ENCODE results near the gene ZFP92.

ZFP92 gene
- total RNA-seq = 0.90 to 9.6 (median 4.5) reads per million in 9 experiments

- Mint-ChIP-seq H3K4me1 (ENCODE audit: low read depth in 2 of 2) (peaks cover 7 to 13% of the 10 kb centered on the region in 2 donors), H3K4me3 (peak within 1 kb of the TSS; percentile 63 to 78), H3K36me3 (ENCODE audit: insufficient read depth) (no peaks in the 10 kb centered on the region), H3K27me3 (no peaks in the 10 kb centered on the region), H3K9me3 (no peaks in the 10 kb centered on the region), H3K27ac (peak within 1 kb of the TSS; percentile 83 to 85)
- peak; percentile 84 for ATAC-seq (replicated peaks)
- DNase-seq = peak in 2 of 3 experiments; percentile 18 to 29
These were observed at the start of gene ZFP92 for GRCh38 chrX:153411255-153411987. Gene ZFP92 (plus strand): TSS chrX:153411472. CDS start chrX:153418323, 6,851 bp downstream.

DNA sequence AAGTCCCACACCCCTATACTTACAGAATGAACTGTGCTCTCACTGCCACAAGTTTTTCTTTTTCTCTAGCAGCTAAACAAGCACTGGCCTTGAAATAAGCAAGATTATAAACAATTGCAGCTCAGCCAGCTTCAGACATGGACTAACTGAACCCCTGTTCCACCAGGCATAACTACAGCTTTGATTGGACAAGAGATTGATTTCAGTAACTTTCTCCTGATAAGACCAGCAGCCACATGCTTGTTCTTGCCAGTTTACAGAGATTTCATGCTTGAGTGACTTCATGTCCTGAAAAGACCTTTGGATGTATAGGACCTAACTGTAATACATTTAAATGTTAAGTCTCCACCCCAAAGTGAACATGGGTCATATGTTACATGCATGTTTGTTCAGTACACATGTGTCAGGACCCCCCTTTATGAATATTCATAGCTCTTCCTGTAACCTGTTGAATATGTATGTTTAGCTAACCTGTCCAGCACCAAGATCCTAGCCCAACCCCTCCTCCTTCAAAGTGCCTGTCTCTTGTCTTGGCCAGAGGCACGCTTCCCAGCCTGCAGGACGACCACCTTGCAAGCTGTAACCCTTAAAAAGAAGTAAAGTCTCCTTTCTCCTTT, 49.4 kb upstream of the ZFP92 start:
- H3K4me1 Mint-ChIP-seq (ENCODE audit: low read depth in 2 of 2) = no peaks in the 10 kb centered on the region
- ATAC-seq (replicated peaks) (no peak), DNase-seq (no peak)
- no peaks in the 10 kb centered on the region for H3K27me3 Mint-ChIP-seq
- H3K27ac Mint-ChIP-seq = peak overlapping the region in 1 of 2 donors; percentile 33
- H3K9me3 Mint-ChIP-seq = no peaks in the 10 kb centered on the region
- H3K4me3 Mint-ChIP-seq = no peak overlapping the region
- no peaks in the 10 kb centered on the region for H3K36me3 Mint-ChIP-seq (ENCODE audit: insufficient read depth)

- H3K27me3 Mint-ChIP-seq = peaks cover 10 to 11% of the 10 kb centered on the region in 2 donors
- no peak overlapping the region for H3K27ac Mint-ChIP-seq
- no peak for ATAC-seq (replicated peaks)
- H3K36me3 Mint-ChIP-seq (ENCODE audit: insufficient read depth) = peaks cover 2% of the 10 kb centered on the region
- H3K9me3 Mint-ChIP-seq = no peaks in the 10 kb centered on the region
- DNase-seq = no peak
- no peak overlapping the region for H3K4me3 Mint-ChIP-seq
- H3K4me1 Mint-ChIP-seq (ENCODE audit: low read depth in 2 of 2) = no peaks in the 10 kb centered on the region
These were observed 45.6 kb upstream of the ZFP92 start for GRCh38 chrX:153365670-153366069.

DNA sequence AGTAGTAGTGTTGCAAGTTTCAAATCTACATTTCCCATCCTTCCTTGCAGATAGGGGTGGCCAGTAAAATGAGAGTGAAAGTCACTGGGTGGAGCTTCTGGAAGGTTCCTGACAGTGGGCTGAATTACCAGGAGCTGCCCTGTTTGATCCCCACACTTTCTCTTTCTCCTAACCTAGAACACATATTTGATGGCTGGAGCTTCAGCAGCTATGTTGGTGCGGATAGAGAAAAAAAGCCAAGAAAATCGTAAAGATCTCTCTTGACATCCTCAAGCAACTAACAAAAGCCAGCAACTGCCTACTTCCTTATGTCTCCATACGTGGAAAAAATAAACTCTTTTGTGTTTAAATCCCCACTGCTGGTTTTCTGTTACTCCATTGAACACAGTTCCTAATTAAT, 45.2 kb upstream of the ZFP92 start:
- ATAC-seq (replicated peaks) (no peak), DNase-seq (no peak)
- no peak overlapping the region for H3K4me3 Mint-ChIP-seq
- H3K27ac Mint-ChIP-seq = no peak overlapping the region
- H3K4me1 Mint-ChIP-seq (ENCODE audit: low read depth in 2 of 2) = no peaks in the 10 kb centered on the region
- no peaks in the 10 kb centered on the region for H3K9me3 Mint-ChIP-seq
- H3K36me3 Mint-ChIP-seq (ENCODE audit: insufficient read depth) = peaks cover 3% of the 10 kb centered on the region
- H3K27me3 Mint-ChIP-seq = peaks cover 11 to 13% of the 10 kb centered on the region in 2 donors

DNA sequence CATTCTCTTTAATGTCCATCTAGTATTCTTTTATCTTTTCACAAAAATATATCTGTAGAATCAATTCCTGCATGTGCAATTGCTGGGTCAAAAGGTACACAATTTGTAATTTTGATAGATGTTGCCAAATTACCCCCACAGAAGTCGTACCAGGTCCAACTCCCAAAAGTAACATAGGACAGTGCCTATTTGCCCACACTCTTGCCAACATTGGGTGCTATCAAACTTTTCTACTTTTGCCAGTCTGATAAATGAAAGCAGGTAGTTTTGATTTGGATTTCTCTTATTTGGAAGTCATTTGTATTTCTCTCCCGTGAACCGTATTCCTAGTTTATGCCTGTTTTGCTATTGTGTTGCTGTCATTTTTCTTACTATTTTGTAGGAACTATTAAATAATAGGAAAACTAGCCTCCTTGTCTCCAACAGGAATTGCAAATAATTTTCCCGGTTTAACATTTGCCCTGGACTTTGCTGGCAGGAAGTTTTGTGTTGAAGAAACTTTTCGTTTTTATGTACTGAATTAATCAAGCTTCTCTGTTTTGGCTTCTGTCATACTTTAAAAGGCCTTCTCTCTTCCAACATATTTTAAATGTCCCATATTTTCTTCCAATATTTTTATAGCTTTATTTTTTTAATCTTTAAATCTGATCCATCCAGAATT, 44.3 kb upstream of the ZFP92 start:
- H3K4me1 Mint-ChIP-seq (ENCODE audit: low read depth in 2 of 2) = no peaks in the 10 kb centered on the region
- ATAC-seq (replicated peaks) (no peak), DNase-seq (no peak)
- no peak overlapping the region for H3K4me3 Mint-ChIP-seq
- no peak overlapping the region for H3K27ac Mint-ChIP-seq
- peaks cover 11 to 13% of the 10 kb centered on the region in 2 donors for H3K27me3 Mint-ChIP-seq
- H3K36me3 Mint-ChIP-seq (ENCODE audit: insufficient read depth) = peaks cover 3% of the 10 kb centered on the region
- no peaks in the 10 kb centered on the region for H3K9me3 Mint-ChIP-seq

- Mint-ChIP-seq H3K36me3 (ENCODE audit: insufficient read depth) (peaks cover 3% of the 10 kb centered on the region), H3K27ac (no peak overlapping the region), H3K4me1 (ENCODE audit: low read depth in 2 of 2) (no peaks in the 10 kb centered on the region), H3K9me3 (no peaks in the 10 kb centered on the region), H3K27me3 (peaks cover 11 to 13% of the 10 kb centered on the region in 2 donors), H3K4me3 (no peak overlapping the region)
- ATAC-seq (replicated peaks) (no peak), DNase-seq (no peak)
These were observed 40.8 kb upstream of the ZFP92 start for GRCh38 chrX:153370293-153371055.

GRCh38 chrX:153371256-153371655, 40.0 kb upstream of the ZFP92 start:
- Mint-ChIP-seq H3K9me3 (no peaks in the 10 kb centered on the region), H3K27ac (no peak overlapping the region), H3K4me1 (ENCODE audit: low read depth in 2 of 2) (no peaks in the 10 kb centered on the region), H3K36me3 (ENCODE audit: insufficient read depth) (peaks cover 3% of the 10 kb centered on the region), H3K4me3 (no peak overlapping the region), H3K27me3 (peaks cover 11 to 13% of the 10 kb centered on the region in 2 donors)
- DNase-seq (no peak), ATAC-seq (replicated peaks) (no peak)

GRCh38 chrX:153372949-153373348, 38.3 kb upstream of the ZFP92 start:
- H3K4me3 Mint-ChIP-seq = no peak overlapping the region
- H3K9me3 Mint-ChIP-seq = no peaks in the 10 kb centered on the region
- peaks cover 11 to 13% of the 10 kb centered on the region in 2 donors for H3K27me3 Mint-ChIP-seq
- peaks cover 3% of the 10 kb centered on the region for H3K36me3 Mint-ChIP-seq (ENCODE audit: insufficient read depth)
- ATAC-seq (replicated peaks) (no peak), DNase-seq (no peak)
- no peak overlapping the region for H3K27ac Mint-ChIP-seq
- no peaks in the 10 kb centered on the region for H3K4me1 Mint-ChIP-seq (ENCODE audit: low read depth in 2 of 2)

- Mint-ChIP-seq H3K4me3 (no peak overlapping the region), H3K4me1 (ENCODE audit: low read depth in 2 of 2) (no peaks in the 10 kb centered on the region), H3K27me3 (peaks cover 10% of the 10 kb centered on the region in 2 donors), H3K9me3 (no peaks in the 10 kb centered on the region), H3K27ac (no peak overlapping the region), H3K36me3 (ENCODE audit: insufficient read depth) (peaks cover 3% of the 10 kb centered on the region)
- ATAC-seq (replicated peaks) (no peak), DNase-seq (no peak)
These were observed 36.8 kb upstream of the ZFP92 start for GRCh38 chrX:153374426-153374825.

DNA sequence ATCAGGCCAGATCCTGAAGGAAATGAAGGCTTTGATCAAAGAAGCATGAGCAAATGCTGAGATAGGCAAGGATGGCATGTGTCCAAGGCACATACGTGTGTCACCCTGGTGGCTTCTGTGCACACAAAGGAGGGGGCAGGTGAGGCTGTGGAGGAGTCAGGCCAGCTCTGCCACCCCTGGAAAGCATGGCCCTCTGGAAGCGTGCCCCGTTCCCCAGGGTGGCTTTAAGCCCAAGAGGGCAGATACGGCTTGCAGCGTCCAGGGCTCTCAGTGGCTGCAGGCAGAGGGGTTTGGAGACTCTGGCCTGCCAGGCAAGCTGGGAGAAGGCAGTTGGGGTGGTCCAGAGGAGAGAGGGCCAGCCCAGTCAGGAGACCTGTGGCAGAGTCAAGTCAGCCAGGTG, 35.7 kb upstream of the ZFP92 start:
- H3K4me1 Mint-ChIP-seq (ENCODE audit: low read depth in 2 of 2) = no peaks in the 10 kb centered on the region
- H3K36me3 Mint-ChIP-seq (ENCODE audit: insufficient read depth) = peaks cover 2% of the 10 kb centered on the region
- H3K27ac Mint-ChIP-seq = no peak overlapping the region
- H3K9me3 Mint-ChIP-seq = no peaks in the 10 kb centered on the region
- ATAC-seq (replicated peaks) = no peak
- H3K4me3 Mint-ChIP-seq = no peak overlapping the region
- no peak for DNase-seq
- H3K27me3 Mint-ChIP-seq = peaks cover 0 to 5% of the 10 kb centered on the region in 2 donors

DNA sequence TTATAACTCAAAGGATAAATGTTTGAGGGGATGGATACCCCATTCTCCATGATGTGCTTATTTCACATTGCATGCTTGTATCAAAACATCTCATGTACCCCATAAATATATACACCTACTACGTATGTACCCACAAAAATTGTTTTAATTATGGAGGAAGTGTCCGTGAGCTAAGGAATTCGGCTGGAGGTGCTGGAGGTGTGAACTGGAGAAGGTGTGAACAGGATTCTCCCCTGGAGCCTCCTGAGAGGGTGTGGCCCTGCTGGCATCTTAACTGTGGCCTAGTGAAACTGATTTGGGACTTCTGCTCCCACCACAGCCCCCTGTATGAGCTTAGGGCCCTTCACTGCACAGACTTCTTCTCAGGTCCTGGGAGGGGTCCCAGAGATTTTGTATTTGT, 33.5 kb upstream of the ZFP92 start:
- H3K9me3 Mint-ChIP-seq = no peaks in the 10 kb centered on the region
- H3K4me1 Mint-ChIP-seq (ENCODE audit: low read depth in 2 of 2) = no peaks in the 10 kb centered on the region
- no peak overlapping the region for H3K4me3 Mint-ChIP-seq
- H3K36me3 Mint-ChIP-seq (ENCODE audit: insufficient read depth) = no peaks in the 10 kb centered on the region
- no peak for ATAC-seq (replicated peaks)
- H3K27me3 Mint-ChIP-seq = no peaks in the 10 kb centered on the region
- DNase-seq = no peak
- no peak overlapping the region for H3K27ac Mint-ChIP-seq

- ATAC-seq (replicated peaks) (no peak), DNase-seq (no peak)
- Mint-ChIP-seq H3K27ac (no peak overlapping the region), H3K4me3 (no peak overlapping the region), H3K4me1 (ENCODE audit: low read depth in 2 of 2) (no peaks in the 10 kb centered on the region), H3K9me3 (no peaks in the 10 kb centered on the region), H3K27me3 (no peaks in the 10 kb centered on the region), H3K36me3 (ENCODE audit: insufficient read depth) (no peaks in the 10 kb centered on the region)
These were observed 32.7 kb upstream of the ZFP92 start for GRCh38 chrX:153378607-153379006.

DNA sequence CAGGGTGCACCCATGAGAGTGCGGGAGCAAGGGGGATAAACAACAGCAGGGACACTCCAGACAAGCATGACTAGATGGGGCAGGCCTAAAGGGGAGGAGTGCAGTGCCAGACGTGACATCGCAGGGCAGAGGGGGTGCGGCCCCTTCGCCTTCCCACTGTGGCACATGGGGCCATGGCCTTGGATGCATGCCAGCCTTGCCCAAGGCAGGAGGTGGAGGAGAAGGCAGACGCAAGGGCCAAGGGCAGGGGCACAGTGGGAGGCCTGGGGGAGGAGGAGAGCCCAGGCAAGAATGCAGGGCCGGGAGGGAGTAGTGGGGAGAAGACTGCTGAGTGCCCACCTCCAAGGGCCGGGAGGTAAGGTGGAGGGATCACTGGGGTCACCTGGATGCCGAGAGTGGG, 31.8 kb upstream of the ZFP92 start:
- Mint-ChIP-seq H3K9me3 (no peaks in the 10 kb centered on the region), H3K27ac (no peak overlapping the region), H3K36me3 (ENCODE audit: insufficient read depth) (no peaks in the 10 kb centered on the region), H3K27me3 (no peaks in the 10 kb centered on the region), H3K4me1 (ENCODE audit: low read depth in 2 of 2) (no peaks in the 10 kb centered on the region), H3K4me3 (no peak overlapping the region)
- no peak for DNase-seq
- ATAC-seq (replicated peaks) = no peak

All from effector memory CD8-positive, alpha-beta T cell (primary cell).